ENCODE data around the gene SLC25A45. TPM values are rescaled to one million over a fixed set of nuclear protein-coding genes. Genes with fewer than 3 reads are reported as not detected.
A peak's percentile ranks its signal among the peaks of the same experiment; 100 is the strongest.

The SLC25A45 gene
- total and polyA plus RNA-seq, 2 of the 4 experiments (the other 2 are of a cell fraction): 0.72 to 1.2 TPM

GRCh38 chr11:65424205-65425104 lies 42.0 kb upstream of the SLC25A45 start:
- H3K18ac ChIP-seq (ENCODE audit: low read depth, low read length): peak overlapping the region; percentile 55
- ChIA-PET POLR2A (ENCODE audit: unreplicated experiment) (interaction anchor here (0.6 to 6.3 kb wide), 18 partner anchors 22 to 1078 kb away, joined by 3 to 125 read pairs (median 7); partner anchors contain the start of genes MALAT1 and SCYL1), CTCF (interaction anchor here (0.6 kb wide), 1 partner anchor 59 kb away, joined by 6 read pairs; no protein-coding TSS in a partner anchor)
- WGBS, 2 experiments (ENCODE audit: extremely low coverage in 2 of 2, insufficient read length in 1 of 2): 3% methylated on average over 7 of the region's 18 CpGs; no CpG with 5 or more reads in 1 of the 2 experiments
- peak overlapping the region; percentile 80 for H3K4me2 ChIP-seq (ENCODE audit: low read depth, low read length)
- no peak overlapping the region for H2BK15ac ChIP-seq (ENCODE audit: low read depth, low read length)
- H3K79me1 ChIP-seq (ENCODE audit: low read depth in 1 of 2, low read length in 2 of 2): peaks cover 3 to 35% of the 10 kb centered on the region in 2 experiments; a peak in 2 of 4 replicates
- H2BK5ac ChIP-seq (ENCODE audit: low read depth, low read length, poor library complexity, severe bottlenecking): peak overlapping the region; percentile 42
- H3K9me1 ChIP-seq (ENCODE audit: insufficient read depth, low read length): no peaks in the 10 kb centered on the region
- peak overlapping the region; percentile 72 for H3K4ac ChIP-seq (ENCODE audit: low read depth, low read length)
- TF ChIP-seq ELK1 (IDR thresholded peaks at IDR 0.05; ENCODE audit: borderline replicate concordance, low read depth, low read length) (no peak), NFE2L2 (IDR thresholded peaks at IDR 0.05; ENCODE audit: low read depth, low read length) (peak; percentile 15; the same call in 1 of the 2 replicates), CHD1 (IDR thresholded peaks at IDR 0.05; ENCODE audit: low read depth, low read length) (peak; percentile 93), MAZ (IDR thresholded peaks at IDR 0.05; ENCODE audit: borderline replicate concordance, low read depth, low read length) (peak; percentile 32; the same call in 1 of the 2 replicates), USF2 (IDR thresholded peaks at IDR 0.05; ENCODE audit: low read depth, low read length) (no peak; the same call in none of the 2 replicates), POLR2A (IDR thresholded peaks at IDR 0.05; ENCODE audit: low read depth, low read length) (peak; percentile 74; the same call in 1 of the 2 replicates)
- no peak overlapping the region; the same call in 1 of the 2 replicates for H2BK120ac ChIP-seq (ENCODE audit: low read depth, low read length)
- peak overlapping the region; percentile 92 for H3K4me3 ChIP-seq (ENCODE audit: insufficient read depth, low read depth, low read length)
- peaks cover 37% of the 10 kb centered on the region for H3K36me3 ChIP-seq (ENCODE audit: control insufficient read depth, insufficient read depth, low read length)
- DNase-seq (peak; percentile 54), ATAC-seq (ENCODE audit: low read depth) (no peak)
- H3K4me1 ChIP-seq (ENCODE audit: control insufficient read depth, insufficient read depth, low read length): peaks cover 6% of the 10 kb centered on the region
- in situ Hi-C loops (cut with MboI; ENCODE audit: low sequenced_read_pairs): no loop called here
- H2AFZ ChIP-seq (replicated peaks; ENCODE audit: low read length, poor library complexity): no peak overlapping the region
- no peak overlapping the region for H2AK5ac ChIP-seq (ENCODE audit: low read depth, low read length)
- peak overlapping the region in 1 of 2 experiments; percentile 27; a peak in 2 of 4 replicates for H4K8ac ChIP-seq (ENCODE audit: low read depth in 2 of 2, low read length in 2 of 2)
- H3K23ac ChIP-seq (ENCODE audit: low read depth, low read length): peak overlapping the region; percentile 99
- peak overlapping the region; percentile 97 for H3K9ac ChIP-seq (ENCODE audit: low read depth, low read length)
- peaks cover 73% of the 10 kb centered on the region for H4K20me1 ChIP-seq (ENCODE audit: insufficient read depth, low read length)
- dilution Hi-C loops (cut with HindIII; ENCODE audit: low sequenced_read_pairs, unreplicated experiment): no loop called here
- no peaks in the 10 kb centered on the region for H3K27me3 ChIP-seq (ENCODE audit: control insufficient read depth, insufficient read depth, low read length)
- H2BK20ac ChIP-seq (ENCODE audit: low read depth, low read length): no peak overlapping the region
- peak overlapping the region; percentile 80 for H2AK9ac ChIP-seq (replicated peaks; ENCODE audit: low read depth, low read length, poor library complexity)
- H3K9me3 ChIP-seq (ENCODE audit: control insufficient read depth, insufficient read depth, low read length): no peaks in the 10 kb centered on the region
- no peak overlapping the region for H4K5ac ChIP-seq (ENCODE audit: low read depth, low read length)
- H3K56ac ChIP-seq (ENCODE audit: extremely low read depth, insufficient read depth, low read length): peak overlapping the region; percentile 84
- BruUV-seq (replicated peaks): no TSS peak
- H3K27ac ChIP-seq (ENCODE audit: insufficient read depth, low read length): peak overlapping the region; percentile 97
- H4K91ac ChIP-seq (ENCODE audit: insufficient read depth, low read depth, low read length): no peak overlapping the region
- intact Hi-C loops (cut with micrococcal nuclease): no loop called here
- H3K14ac ChIP-seq (replicated peaks; ENCODE audit: low read depth, low read length): peak overlapping the region; percentile 95
